Activated gamma-delta T cell (primary cell): ENCODE results near the gene CNKSR3.

ENCODE experiments used
- DNase-seq: peaks from one replicate; lab custom pipeline; 2025; lab: John Stamatoyannopoulos, UW

Gene CNKSR3

DNA sequence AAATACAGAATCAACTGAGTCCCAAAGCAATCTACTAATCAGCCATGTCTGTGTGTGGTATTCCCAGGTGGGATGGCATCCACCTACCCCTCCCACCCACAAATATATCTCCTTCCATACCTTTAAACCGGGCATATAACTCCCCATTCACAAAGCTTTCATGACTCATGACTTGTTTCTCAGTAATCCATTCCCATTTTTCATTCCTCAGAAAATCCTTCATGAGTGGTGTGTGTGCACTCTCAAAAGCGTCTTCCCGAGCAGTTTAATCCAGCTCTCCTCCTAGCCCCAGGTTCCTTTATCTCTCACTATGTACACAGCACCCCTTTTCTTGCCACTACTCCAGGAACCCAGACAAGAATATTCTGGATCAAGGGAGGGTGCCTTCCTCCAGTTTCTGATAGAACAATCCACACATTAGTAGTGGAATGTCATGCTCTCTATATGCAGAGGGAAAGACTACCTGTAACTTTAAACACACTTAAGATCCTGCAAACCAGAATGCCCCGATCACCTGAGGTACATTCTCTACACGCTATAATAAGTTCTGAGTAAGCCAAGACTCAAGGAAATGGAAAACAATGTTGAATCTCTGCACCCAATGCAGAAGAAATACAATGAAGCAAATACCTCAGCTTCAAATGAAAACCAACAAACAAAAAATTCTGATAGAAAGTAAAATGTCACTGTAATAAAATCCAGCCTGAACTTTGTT, 98.2 kb downstream of the CNKSR3 start:
- no peak for DNase-seq

DNA sequence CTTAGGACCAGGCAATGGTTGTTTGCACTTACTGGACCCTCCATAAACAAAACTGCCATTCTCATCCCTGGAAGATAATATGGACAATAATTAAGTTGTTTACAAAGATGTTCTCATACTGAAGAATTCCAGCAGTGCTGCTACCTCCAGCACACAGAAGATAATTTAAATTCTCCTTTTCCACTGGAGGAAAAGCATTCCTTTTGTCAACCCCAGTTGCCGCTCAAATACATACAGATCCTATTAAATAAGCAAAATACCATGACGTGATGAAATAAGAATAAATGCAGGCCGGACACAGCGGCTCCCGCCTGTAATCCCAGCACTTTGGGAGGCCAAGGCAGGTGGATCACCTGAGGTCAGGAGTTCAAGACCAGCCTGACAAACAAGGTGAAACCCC, 99.4 kb downstream of the CNKSR3 start:
- no peak for DNase-seq

DNA sequence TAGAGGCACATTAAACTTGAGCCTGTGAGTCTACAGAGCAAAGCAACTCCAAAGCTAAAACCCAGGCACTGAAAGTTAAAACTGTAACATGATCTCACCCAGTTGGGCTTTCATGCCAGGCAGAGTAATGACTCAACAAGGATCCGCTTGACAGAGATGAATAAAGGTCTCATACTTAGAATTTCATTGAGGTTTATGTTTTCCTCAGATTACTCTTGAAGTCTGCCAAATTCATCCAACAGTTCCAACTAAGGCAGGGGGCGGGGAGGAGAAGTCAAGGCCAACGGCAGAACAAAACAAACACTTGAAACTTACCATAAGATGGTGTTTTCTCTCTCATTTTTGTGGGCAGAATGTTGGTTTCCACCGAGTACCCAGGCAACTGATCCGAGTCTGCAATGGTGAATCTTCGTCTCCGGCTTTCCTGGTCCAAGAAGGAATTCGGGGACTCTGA, 99.8 kb downstream of the CNKSR3 start:
- no peak for DNase-seq

DNA sequence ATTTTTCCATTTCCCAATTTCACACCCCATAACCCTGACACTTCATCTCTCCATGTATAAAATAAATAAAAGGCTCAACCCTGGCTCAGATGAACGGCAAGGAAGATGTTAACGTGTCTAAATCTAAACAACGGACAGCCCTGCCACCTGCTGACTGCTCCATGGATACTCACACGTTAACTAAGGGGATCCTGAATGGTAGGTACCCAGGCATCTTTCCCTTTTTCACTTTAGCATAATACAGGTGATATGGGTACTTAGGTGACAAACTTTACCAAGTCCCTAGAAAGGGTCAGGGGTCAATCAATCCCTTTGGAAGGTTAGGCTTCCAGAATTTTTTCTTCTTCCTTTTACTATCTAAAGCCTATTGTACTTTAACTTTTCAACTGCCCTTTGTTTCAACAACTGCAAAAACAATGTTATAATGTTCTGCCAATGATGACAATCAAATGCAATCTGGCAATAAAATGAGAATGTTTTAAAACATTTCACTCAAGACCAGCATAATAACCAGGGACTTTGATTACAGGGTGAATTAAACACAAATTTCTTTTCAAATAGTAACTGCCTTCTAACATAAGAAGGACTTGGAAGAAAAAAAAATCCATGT, 101.5 kb downstream of the CNKSR3 start:
- no peak for DNase-seq

DNA sequence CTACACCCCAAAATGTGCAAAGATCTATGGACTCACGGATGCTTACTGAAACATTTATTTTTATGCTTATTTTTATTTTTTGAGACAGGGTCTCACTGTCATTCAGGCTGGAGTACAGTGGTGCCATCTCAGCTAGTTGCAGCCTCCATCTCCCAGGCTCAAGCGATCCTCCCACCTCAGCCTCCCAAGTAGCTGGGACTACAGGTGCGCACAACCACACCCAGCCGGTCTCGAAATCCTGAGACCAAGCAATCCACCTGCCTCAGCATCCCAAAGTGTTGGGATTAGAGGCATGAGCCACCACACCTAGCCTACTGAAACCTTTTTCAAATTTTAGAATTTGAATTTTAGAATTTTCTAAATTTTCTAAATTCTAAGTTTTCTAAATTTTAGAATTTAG, 103.0 kb downstream of the CNKSR3 start:
- DNase-seq = no peak

DNA sequence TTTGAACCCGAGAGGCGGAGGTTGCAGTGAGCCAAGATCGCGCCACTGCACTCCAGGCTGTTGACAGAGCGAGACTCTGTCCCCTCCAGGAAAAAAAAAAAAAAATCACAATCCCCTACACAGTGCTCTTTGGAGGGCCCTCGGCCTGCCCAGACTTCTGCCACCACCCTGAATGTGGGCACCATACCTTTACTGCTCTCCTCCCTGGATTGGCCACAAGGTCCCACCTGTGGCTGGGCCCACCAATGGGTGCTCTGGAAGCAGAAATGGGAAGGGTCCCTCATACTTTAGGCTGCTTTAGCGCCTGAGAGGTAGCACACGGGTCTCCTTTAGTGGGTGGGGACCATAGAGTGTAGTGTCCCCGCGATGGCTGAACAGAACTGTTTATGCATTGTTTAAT, 103.6 kb downstream of the CNKSR3 start:
- DNase-seq = no peak

DNA sequence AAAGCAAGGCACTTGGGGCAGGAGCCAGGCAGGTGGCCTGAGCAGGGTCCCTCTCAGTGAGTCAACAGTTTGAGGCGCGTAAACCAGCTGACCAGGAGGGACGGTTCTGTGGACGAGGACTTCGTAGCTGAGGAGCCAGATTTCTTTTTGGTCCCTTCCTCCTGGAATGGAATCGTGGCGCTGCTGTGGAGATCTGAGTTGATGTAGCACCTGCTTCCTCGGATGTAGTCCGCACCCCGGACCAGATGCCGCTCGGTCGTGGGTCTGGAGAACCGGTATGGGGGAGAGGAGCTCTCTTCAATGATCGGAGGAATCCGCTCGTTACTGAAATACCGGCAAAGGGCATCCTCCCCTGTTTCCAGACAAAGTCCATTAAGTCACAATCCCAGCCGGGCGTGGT, 104.2 kb downstream of the CNKSR3 start:
- DNase-seq = no peak

DNA sequence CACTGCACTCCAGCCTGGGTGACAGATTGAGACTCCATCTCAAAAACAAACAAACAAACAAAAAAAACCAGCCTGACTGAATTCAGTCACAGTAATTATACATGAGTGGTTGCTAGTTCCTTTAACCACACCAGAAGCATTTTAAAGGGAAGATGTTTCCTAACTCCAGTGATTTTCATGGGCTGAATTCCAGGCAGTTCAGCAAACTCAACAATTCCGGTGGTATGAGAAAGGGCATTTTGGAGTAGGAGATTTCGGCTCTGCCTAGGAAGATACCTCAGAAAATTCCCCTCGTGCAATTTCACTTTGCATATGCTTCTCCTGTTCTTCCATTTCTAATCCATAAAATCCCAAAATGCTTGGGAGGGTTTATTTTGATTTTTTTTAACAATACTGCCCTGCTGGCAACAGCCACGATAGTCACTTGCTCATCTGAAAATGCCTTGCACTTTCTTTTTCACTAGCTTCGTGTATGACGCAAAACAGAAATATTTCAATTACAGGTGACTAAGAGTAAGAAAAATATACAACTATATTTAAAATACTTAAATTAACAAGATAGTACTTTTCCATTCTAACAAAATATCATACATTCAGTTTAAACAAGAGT, 105.6 kb downstream of the CNKSR3 start:
- DNase-seq = no peak

DNA sequence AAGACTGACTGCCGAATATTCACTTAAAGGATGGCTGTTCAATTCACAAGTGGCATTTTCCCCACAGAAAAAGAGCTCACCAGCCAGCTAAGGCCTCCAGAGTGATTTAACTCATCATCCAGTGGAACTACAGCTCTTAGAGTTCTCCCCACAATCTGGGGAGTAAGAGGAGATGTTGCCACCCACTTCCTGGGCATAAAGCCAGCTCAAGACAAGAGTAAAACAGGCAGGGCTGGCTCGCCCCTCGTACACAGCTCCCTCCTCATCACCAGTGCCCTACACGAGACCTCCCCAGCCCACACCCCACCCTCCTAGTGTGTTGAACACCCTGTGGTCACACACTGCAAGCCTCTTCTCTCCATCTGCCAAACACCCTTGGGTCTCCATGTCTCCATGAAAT, 106.7 kb downstream of the CNKSR3 start:
- DNase-seq = no peak

DNA sequence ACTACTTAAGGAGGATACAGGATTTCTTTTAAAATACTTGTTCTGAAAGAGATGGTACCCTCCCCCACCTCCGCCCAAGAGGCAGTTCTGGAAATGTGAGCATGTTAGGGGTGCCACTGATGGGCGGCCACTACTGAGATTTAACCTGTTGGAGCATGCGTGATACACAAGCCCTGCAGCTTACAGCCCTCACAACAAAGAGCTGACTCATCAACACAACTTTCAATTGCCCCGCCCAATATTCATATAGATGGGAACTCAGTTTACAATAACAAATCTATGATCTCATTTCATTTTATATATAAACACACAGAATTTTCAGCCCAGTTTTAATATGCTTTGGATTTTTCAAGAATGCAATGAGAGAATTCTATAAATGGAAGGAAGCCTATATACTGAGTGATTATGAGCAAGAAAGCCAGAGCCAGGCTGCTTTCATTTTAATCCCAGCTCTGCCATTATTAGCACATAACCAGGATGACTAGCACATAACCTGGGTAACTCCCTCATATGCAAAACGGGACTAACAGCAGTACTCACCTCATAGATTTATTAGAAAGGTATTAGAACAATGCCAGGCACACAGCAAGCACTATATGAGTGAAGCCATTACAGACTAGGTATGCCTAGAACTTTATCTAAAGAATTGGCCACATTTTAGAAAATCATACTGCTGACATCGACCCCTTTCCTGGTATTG, 108.3 kb downstream of the CNKSR3 start:
- DNase-seq = no peak

DNA sequence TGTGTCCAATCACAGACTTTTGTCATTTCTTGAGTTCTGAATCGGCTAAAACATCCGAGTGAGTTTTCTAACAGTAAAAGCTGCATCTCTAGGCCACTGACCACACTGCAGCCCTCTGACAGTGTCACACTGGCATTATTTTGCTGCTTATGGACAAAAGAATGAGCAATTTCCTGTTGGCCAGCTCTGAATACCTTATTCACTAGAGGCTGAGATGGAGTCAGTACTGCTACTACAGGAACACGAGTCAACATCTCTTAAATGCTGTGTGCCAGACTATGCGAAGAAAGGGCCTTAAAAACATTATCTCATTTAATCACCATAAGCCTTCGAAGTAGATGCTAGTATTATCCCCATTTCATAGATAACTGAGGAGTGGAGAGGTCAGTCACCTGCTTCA, 111.4 kb downstream of the CNKSR3 start:
- DNase-seq = no peak

DNA sequence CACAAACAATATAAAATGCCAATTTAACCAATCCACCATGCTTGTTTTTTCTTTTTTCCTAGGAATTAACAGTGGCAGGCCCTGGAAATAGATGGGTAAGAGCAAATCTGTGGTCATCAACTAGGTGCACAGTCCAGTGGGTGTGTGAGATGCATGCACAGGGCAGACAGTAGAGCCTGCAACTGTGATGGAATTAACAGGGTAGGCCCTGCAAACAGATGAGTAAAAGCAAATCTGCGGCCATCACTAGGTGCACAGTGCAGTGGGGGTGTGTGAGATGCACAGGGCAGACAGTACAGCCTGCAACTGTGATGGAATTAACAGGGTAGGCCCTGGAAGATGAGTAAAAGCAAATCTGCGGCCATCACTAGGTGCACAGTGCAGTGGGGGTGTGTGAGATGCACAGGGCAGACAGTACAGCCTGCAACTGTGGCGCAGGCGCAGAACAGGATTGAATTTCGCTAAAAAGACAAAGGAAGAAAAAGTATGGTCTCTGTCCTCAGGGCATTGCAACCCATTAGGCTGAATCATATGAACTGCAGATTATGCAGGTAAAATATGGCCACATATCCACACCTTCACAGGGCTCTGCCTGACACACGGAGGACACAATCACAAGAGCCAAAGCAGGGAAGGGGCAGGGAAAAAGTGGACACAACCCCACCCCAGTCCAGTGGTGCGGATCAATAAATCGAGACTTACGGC, 112.8 kb downstream of the CNKSR3 start:
- no peak for DNase-seq

DNA sequence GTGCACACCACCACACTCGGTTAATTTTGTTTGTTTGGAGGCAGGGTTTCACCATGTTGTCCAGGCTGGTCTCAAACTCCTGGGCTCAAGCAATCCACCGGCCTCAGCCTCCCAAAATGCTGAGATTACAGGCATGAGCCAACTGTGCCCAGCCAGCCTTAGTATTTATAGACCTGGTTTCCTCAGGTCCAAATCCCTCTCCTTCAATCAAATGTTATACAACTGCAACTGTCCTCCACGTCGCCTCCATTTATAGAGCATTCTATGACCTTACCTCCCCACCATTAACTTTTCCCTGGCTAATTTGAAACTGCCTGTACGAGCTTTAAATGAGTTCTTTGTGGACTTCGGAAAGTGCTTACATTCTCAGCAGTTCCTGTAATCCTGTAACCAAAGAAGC, 114.6 kb downstream of the CNKSR3 start:
- no peak for DNase-seq

DNA sequence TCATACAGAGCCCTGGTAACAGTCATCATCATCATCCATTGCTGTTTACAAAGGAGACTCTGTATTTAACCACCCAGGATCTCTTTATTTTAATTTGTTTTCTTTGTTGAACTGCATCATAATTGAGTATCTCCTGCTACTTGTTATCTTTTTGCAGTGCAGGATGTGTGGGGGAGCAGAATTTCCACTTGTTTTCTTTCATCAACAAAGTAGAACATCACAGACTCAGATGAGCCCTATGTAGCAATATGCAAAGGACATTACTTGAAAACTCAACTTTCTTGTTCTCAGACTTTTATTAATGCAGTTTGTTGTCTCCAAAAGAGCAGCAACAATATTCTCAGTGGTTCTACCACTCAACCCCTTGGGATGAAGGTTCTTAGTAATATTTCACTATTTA, 115.2 kb downstream of the CNKSR3 start:
- no peak for DNase-seq

DNA sequence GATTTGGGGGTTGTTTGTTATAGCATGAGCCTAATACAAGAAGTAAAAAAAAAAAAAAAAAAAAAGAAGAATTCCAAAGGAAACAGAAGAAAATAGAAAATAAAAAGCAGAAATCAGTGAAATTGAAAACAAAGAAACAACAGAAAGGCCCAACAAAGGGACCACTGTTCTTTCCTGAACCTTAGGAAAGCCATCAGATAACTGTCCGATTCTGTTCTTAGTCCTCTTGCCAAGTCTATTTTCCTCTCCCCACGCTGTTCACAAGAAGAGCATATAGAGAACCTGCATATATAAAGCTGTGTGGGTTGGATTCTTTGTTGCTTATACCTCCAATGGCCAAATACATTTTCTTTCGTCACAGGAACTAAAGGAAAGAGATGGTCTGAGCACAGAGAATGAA, 115.9 kb downstream of the CNKSR3 start:
- no peak for DNase-seq

DNA sequence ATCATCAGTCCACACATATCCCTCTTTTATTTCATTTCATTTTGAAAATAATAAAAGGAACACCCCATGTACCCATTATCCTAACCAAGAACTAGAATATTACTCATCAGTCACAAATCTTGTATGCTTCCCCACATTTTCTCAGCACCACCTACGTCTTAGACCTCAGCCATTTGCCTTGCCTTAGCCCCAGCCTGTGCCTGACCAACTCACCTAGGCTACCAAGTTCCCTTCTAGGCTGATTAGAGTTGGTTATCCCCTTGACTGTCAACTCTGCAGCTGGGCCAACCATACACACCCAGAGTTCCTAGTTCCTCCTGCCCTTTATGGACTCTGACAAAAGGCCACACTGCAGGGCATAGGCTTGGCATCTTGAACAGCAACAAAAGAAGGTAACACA, 120.5 kb downstream of the CNKSR3 start:
- no peak for DNase-seq

DNA sequence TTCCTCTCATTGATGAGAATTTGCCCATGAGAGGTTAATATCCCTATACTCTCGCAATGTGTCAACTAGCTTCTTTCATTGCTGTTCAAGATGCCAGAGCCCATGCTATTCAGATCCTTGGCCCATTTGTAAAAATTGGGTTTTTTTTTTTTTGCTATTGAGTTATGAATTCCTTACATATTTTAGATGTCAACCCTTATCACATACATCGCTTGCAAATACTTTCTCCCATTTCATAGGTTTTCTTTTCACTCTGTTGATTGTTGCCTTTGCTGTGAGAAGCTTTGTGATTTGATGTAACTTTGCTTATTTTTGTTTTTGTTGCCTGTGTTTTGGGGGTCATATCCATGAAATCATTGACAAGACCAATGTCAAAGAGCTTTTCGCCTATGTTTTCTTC, 121.7 kb downstream of the CNKSR3 start:
- no peak for DNase-seq

DNA sequence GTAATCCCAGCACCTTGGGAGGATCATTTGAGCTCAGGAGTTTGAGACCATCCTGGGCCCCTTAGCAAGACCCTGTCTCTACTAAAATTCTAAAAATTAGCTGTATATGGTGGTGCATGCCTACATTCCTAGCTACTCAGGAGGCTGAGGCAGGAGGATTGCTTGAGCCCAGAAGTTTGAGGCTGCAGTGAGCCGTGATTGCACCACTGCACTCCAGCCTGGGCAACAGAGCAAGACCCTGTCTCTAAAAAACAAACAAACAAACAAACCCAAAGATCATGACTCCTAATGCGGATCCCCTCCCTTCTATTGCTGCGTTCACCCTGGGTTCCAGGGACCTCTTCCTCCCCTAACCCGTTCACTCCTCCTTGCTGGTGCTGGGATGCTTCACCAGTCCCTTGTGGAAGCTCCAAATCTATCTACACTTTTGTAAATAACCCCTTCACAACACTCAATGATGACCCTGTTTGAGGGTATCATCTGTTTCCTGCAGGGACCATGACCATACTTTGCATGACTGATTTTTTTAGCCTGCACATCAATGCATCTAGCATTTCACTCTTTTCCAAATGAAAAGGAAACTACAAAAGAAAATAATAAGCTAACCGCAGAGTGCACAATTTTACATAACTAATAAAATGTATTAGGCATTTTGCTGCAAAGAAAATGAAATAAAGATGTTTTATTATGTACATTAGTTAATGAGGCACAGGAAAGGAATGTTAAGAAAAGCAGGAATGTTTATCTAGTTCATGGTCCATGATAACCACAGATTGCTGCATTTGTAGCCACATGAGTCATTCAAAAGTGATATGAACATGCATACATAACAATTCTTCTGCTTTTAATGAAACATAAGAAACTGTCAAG, 123.4 kb downstream of the CNKSR3 start:
- no peak for DNase-seq

DNA sequence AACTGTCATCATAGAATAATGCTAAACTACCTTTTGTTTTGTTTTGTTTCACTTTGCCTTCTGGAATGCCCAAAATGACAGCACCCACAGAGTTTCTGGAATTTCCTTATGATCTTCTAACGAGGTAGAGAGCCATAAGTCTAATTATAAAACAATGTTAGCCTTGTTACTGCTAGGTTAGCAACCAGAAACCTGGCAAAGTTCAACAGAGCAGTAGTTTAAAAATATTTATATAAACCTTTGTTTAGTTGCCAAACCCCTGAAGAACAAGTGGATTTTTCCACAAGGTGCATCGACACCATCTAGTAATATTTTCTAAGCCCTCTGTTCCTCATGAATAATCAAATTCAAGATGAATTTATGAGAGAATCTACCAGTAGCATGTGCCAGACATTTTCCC, 126.3 kb downstream of the CNKSR3 start:
- no peak for DNase-seq

DNA sequence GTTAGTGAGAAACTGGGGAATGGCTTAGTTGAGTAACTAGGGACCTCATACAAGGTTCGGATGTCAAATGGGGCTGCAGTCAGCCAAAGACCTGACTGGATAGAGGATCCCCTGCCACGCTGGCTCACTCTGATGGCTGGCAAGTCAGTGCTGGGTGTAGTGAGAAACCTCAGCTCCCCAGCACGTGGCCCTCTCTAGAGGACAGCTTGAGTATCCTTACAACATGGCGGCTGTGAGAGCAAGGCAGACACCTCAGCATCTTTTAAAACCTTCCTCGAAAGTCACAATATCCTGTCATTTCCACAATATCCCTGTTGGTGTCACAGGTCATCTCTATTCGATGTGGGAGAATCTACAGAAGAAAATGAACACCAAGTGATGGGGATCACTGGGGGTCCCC, 127.2 kb downstream of the CNKSR3 start:
- no peak for DNase-seq

DNA sequence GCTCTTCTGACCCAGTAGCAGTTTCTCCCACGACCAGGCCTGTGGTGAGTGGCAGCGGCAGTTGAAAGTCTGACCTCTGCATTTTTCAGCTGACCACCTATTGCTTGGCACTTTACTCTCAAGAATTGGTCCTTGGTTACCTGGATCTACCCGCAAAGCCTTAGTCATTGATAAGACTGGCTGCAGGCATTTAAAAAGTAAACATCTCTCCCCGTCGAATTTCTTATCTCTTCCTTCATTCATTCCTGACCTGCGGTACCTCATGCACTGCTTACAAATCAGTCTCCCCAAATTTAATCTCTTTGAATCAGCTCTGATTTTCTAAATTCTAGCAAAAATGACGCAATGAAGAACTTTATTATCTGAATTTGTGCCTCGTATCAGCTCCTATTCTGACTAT, 127.7 kb downstream of the CNKSR3 start:
- no peak for DNase-seq
